Aorta (tissue), 5 donors: ENCODE results near the gene ETV6. TPM values are rescaled to one million over a fixed set of nuclear protein-coding genes. Genes with fewer than 3 reads are reported as not detected.

Experiments
- ATAC-seq: fragments of 200-7000 bp; cut with Tn5 transposase; one replicate; pipeline ENCODE4 v1.9.1; 2022; ENCODE audit warnings: moderate library complexity; ENCODE audit not compliant: low FRiP score
- DNase-seq, 2 donors: peaks; one replicate each; pipeline ENCODE4 v3.0.0-alpha.2; 2020
- H3K27ac ChIP-seq, 2 donors: one replicate each; pipeline ENCODE4 v1.5.1; 2013; ENCODE audit warnings: low read length in 2 of 2, mild to moderate bottlenecking in 2 of 2, moderate library complexity in 2 of 2, control low read depth in 1 of 2, inconsistent platforms in 1 of 2, low read depth in 1 of 2
- H3K27me3 ChIP-seq, 2 donors: one replicate each; pipeline ENCODE4 v1.6.1; 2013; ENCODE audit warnings: control low read depth in 1 of 2, low read length in 1 of 2, mild to moderate bottlenecking in 1 of 2, moderate library complexity in 1 of 2; ENCODE audit not compliant: insufficient read depth in 2 of 2, control insufficient read depth in 1 of 2
- H3K36me3 ChIP-seq, 2 donors: one replicate each; pipeline ENCODE4 v1.6.1; 2013; ENCODE audit warnings: control low read depth in 1 of 2, low read length in 1 of 2, mild to moderate bottlenecking in 1 of 2; ENCODE audit not compliant: insufficient read depth in 2 of 2, control insufficient read depth in 1 of 2
- H3K4me1 ChIP-seq, 2 donors: one replicate each; pipeline ENCODE4 v1.6.1; 2013; ENCODE audit warnings: low read length in 2 of 2, control low read depth in 1 of 2, mild to moderate bottlenecking in 1 of 2, moderate library complexity in 1 of 2; ENCODE audit not compliant: insufficient read depth in 2 of 2, control insufficient read depth in 1 of 2
- H3K4me3 ChIP-seq, 2 donors: one replicate each; pipeline ENCODE4 v1.5.1; 2013; ENCODE audit warnings: low read length in 2 of 2, control low read depth in 1 of 2, mild to moderate bottlenecking in 1 of 2
- H3K9me3 ChIP-seq: one replicate; pipeline ENCODE4 v1.6.1; 2013; ENCODE audit warnings: mild to moderate bottlenecking, low read length; ENCODE audit not compliant: control insufficient read depth
- WGBS, 2 donors: extraction: QIAGEN DNeasy Blood & Tissue Kit; methylation state at CpG; one replicate each; pipeline ENCODE4 v1.1.7; 2013; 5-methylcytosine and 5-hydroxymethylcytosine counted together
- intact Hi-C, 2 donors: fragments of 100-400 bp; cut with DNase I; formaldehyde crosslinking; loops; one replicate each; pipeline versions ENCODE4 v1.14.2 to v1.15.0; 2022
- polyA plus RNA-seq, 2 donors: library from polyadenylated mRNA; stranded (reverse); fragments of 200-250 nt; gene quantifications; one replicate each; pipeline ENCODE4 v1.2.3, GENCODE V29; 2013
- total RNA-seq, 2 donors: library from RNA; stranded (reverse); fragmentation: NEBNext Ultra II Directional; extraction: Animal tissue kit (Norgen Biotek cat#: 25700); gene quantifications; one replicate each; pipeline ENCODE4 v1.2.1, GENCODE V29; 2021
- donor health status: healthy with polysubstance abuse.
- donor health status: Bipolar disorder and iron deficiency.
- donor health status: DM: no; HTN: no; CAD: no.
- donor health status: DM: no; HTN: no; CAD: no.
- donor health status: DM: yes; HTN: yes; CAD: no.

The ETV6 gene
- total and polyA plus RNA-seq, 4 donors, result 6.9 to 113 (median 46.7) TPM

- no peaks in the 10 kb centered on the region for H3K27me3 ChIP-seq
- DNase-seq (no peak), ATAC-seq (no peak)
- peaks cover 1 to 7% of the 10 kb centered on the region in 2 donors for H3K36me3 ChIP-seq
- no peaks in the 10 kb centered on the region for H3K9me3 ChIP-seq
- intact Hi-C loops, result loop anchor here in 1 of 2 donors (10.0 kb wide), 1 partner anchor 232 kb away; no protein-coding TSS in a partner anchor
- H3K27ac ChIP-seq, result no peak overlapping the region
- WGBS, 2 donors, result 96 to 97% methylated on average over 3 of the region's 3 CpGs
- H3K4me3 ChIP-seq, result no peak overlapping the region
- H3K4me1 ChIP-seq, result peaks cover 0 to 3% of the 10 kb centered on the region in 2 donors
Measured at GRCh38 chr12:11886339-11886738, 236.9 kb downstream of the ETV6 start.

- peaks cover 1 to 7% of the 10 kb centered on the region in 2 donors for H3K36me3 ChIP-seq
- no peak for ATAC-seq
- H3K4me3 ChIP-seq, result no peak overlapping the region
- 91 to 96% methylated on average over 3 of the region's 3 CpGs for WGBS, 2 donors
- peaks cover 0 to 9% of the 10 kb centered on the region in 2 donors for H3K4me1 ChIP-seq
- intact Hi-C loops, result loop anchor here in 1 of 2 donors (10.0 kb wide), 1 partner anchor 233 kb away; no protein-coding TSS in a partner anchor
- H3K27ac ChIP-seq, result no peak overlapping the region
- no peak for DNase-seq
- no peaks in the 10 kb centered on the region for H3K9me3 ChIP-seq
- H3K27me3 ChIP-seq, result no peaks in the 10 kb centered on the region
Measured at GRCh38 chr12:11888029-11888428, 238.6 kb downstream of the ETV6 start.

- WGBS, 2 donors, result 51 to 54% methylated on average over 4 of the region's 4 CpGs
- Histone ChIP-seq H3K9me3 (no peaks in the 10 kb centered on the region), H3K4me1 (peaks cover 0 to 9% of the 10 kb centered on the region in 2 donors), H3K4me3 (no peak overlapping the region), H3K27me3 (no peaks in the 10 kb centered on the region), H3K27ac (peak overlapping the region; percentile 19 to 63), H3K36me3 (peaks cover 1 to 7% of the 10 kb centered on the region in 2 donors)
- no peak for ATAC-seq
- intact Hi-C loops, result loop anchor here in 1 of 2 donors (5.0 to 10.0 kb wide), 2 partner anchors 49 to 247 kb away; partner anchors contain the start of gene ETV6
- no peak for DNase-seq
Measured at GRCh38 chr12:11891346-11891745, 241.9 kb downstream of the ETV6 start.

GRCh38 chr12:11891754-11892386, 242.4 kb downstream of the ETV6 start:
- H3K4me1 ChIP-seq, result peaks cover 0 to 9% of the 10 kb centered on the region in 2 donors
- no peaks in the 10 kb centered on the region for H3K27me3 ChIP-seq
- intact Hi-C loops, result loop anchor here in 1 of 2 donors (5.0 to 10.0 kb wide), 2 partner anchors 50 to 247 kb away; partner anchors contain the start of gene ETV6
- peak overlapping the region; percentile 19 to 63 for H3K27ac ChIP-seq
- ATAC-seq (peak; percentile 75), DNase-seq (peak in 1 of 2 donors; percentile 55)
- H3K9me3 ChIP-seq, result no peaks in the 10 kb centered on the region
- 4 to 5% methylated on average over 9 of the region's 9 CpGs for WGBS, 2 donors
- peaks cover 1 to 7% of the 10 kb centered on the region in 2 donors for H3K36me3 ChIP-seq
- no peak overlapping the region for H3K4me3 ChIP-seq

- ATAC-seq (no peak), DNase-seq (no peak)
- Histone ChIP-seq H3K36me3 (no peaks in the 10 kb centered on the region), H3K4me3 (no peak overlapping the region), H3K9me3 (no peaks in the 10 kb centered on the region), H3K27ac (no peak overlapping the region), H3K4me1 (peaks cover 0 to 9% of the 10 kb centered on the region in 2 donors), H3K27me3 (no peaks in the 10 kb centered on the region)
- 92 to 95% methylated on average over 4 of the region's 4 CpGs for WGBS, 2 donors
- intact Hi-C loops, result loop anchor here in 1 of 2 donors (5.0 to 10.0 kb wide), 2 partner anchors 52 to 249 kb away; partner anchors contain the start of gene ETV6
Measured at GRCh38 chr12:11893998-11894397, 244.5 kb downstream of the ETV6 start.

GRCh38 chr12:11894890-11895289, 245.4 kb downstream of the ETV6 start:
- 83 to 88% methylated on average over 4 of the region's 4 CpGs for WGBS, 2 donors
- ATAC-seq, result no peak
- Histone ChIP-seq H3K4me3 (no peak overlapping the region), H3K36me3 (no peaks in the 10 kb centered on the region), H3K27ac (no peak overlapping the region), H3K9me3 (no peaks in the 10 kb centered on the region), H3K4me1 (peaks cover 0 to 9% of the 10 kb centered on the region in 2 donors), H3K27me3 (no peaks in the 10 kb centered on the region)
- intact Hi-C loops, result loop anchor here in 1 of 2 donors (5.0 to 10.0 kb wide), 2 partner anchors 53 to 250 kb away; partner anchors contain the start of gene ETV6
- no peak for DNase-seq

GRCh38 chr12:11895421-11896078, 246.1 kb downstream of the ETV6 start:
- no peak for ATAC-seq
- Histone ChIP-seq H3K4me1 (peaks cover 0 to 9% of the 10 kb centered on the region in 2 donors), H3K36me3 (no peaks in the 10 kb centered on the region), H3K9me3 (no peaks in the 10 kb centered on the region), H3K27me3 (no peaks in the 10 kb centered on the region), H3K4me3 (no peak overlapping the region), H3K27ac (no peak overlapping the region)
- WGBS, 2 donors, result 96 to 98% methylated on average over 7 of the region's 7 CpGs
- intact Hi-C loops, result loop anchor here in 1 of 2 donors (10.0 kb wide), 1 partner anchor 251 kb away; the partner anchor contains the start of gene ETV6
- DNase-seq, result no peak

GRCh38 chr12:11896417-11896929, 247.0 kb downstream of the ETV6 start:
- Histone ChIP-seq H3K27me3 (no peaks in the 10 kb centered on the region), H3K9me3 (no peaks in the 10 kb centered on the region), H3K36me3 (no peaks in the 10 kb centered on the region), H3K4me3 (no peak overlapping the region), H3K4me1 (peaks cover 0 to 5% of the 10 kb centered on the region in 2 donors), H3K27ac (no peak overlapping the region)
- 91 to 93% methylated on average over 3 of the region's 3 CpGs for WGBS, 2 donors
- intact Hi-C loops, result loop anchor here in 1 of 2 donors (10.0 kb wide), 1 partner anchor 252 kb away; the partner anchor contains the start of gene ETV6
- ATAC-seq (no peak), DNase-seq (no peak)
